Fibroblast of skin of right quadriceps (primary cell): ENCODE results near the gene SLCO2A1.

Experiments
- DNase-seq: peaks from one replicate; pipeline ENCODE4 v3.0.0-alpha.2; 2013

SLCO2A1 gene

DNA sequence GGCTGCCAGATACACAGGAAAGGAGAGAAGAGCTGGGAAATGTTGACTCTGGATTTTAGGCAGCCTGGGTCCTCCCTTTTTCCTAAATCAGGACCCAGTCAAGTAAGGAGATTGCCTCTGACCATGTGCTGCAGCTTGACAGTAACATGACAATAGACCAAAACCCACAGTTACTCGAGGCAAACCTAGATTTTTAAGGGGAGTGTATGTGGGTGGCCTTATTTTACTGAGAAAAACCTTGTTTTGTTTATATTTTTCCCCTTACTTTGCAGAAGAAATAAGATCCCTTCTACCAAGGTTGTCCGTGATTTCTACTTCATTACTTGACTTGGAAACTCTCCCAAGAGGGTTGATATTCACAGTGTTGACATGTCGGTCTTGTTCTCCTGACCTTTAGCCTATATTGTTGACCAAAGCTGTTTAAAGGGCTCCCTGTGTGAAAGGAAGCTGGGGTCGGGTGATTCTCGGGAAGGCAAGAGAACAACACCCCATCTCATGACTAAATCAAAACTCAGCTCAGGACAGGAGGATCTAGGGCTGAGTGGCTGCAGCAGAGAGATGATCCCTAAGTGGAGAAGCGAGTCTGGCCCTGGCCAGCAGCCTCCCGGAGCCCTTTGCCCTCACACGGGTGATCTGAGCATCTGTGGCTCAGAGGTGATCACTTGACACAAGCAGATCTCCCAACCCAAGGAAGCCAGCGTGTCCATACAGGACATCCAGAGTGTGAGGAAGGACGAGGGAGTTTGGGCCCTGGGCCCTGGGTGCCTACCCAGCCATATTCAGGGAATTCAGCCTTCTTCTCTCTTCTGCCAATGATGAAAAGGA lies 31.0 kb upstream of the SLCO2A1 start:
- no peak for DNase-seq

- DNase-seq, result peak; percentile 29
These were observed 30.2 kb upstream of the SLCO2A1 start for GRCh38 chr3:134059671-134060560.

DNA sequence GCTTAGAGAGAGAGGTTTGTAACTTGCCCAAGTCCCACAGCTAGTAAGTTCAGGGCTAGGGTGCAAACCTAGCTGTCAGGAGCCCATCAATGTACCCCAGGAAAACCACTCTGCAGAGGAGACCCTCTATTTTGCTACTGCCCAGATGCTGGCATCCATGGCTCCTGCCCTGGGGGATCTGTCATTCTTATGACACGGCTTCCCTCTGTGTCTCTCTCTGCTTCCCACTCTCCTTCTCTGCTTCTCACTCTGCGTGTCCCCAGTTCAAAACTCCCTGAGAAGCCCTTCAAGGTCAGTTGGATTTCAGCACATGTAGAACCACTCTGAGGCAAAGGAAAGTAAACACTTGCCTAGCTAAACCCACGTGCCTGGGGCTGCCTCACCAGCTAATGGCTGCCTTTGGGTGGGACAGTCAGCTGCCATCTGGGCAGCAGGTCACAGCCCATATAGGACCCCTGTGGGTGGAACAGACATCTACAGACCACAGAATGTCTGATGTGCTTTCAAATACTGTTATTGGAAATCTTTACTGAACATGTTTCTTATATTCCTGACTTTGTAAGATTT lies 29.4 kb upstream of the SLCO2A1 start:
- DNase-seq, result no peak

DNA sequence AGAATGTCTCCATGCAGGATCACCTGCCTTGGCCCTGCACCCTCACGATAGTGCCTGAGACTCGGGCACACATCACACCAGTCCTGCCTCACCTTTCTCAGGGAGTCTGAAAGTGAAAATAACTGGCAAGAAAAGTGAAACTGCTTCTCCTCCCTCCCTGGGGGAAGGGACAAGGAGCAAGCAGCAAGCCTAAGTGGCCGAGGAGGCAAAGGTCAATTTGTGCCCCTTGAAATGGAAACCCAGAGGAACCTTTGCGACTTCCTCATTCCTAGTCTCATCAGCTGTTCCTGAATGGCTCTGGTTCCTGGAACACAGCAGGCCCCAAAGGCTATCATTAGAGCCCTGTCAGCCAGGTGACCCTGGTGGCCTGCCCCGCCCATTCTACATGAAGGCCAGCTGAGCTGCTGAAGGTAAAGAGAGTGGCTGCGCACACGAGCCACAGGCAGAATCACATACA lies 28.0 kb upstream of the SLCO2A1 start:
- no peak for DNase-seq

- peak; percentile 33 for DNase-seq
These were observed 27.4 kb upstream of the SLCO2A1 start for GRCh38 chr3:134057006-134057653.

GRCh38 chr3:134056464-134056891 lies 26.8 kb upstream of the SLCO2A1 start:
- DNase-seq, result no peak

DNA sequence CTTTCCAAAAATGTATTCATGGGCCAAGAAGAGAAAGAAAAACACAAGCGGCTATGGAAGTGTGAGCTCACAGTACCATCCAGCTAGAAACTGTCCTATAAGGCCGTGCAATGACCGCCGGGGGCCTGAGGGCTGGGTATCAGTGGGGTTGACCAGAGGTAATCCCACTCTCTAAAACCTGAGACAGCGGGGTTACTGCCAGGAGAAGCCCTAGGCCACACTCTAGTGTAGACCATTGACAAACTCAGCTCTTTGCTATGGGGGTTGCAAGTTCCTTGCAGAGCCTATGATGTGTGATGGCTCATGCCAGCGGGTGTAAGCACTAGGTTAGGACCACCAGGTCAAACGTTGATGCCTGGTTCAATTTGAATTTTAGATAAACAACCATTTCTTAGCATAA lies 25.9 kb upstream of the SLCO2A1 start:
- DNase-seq, result no peak

- DNase-seq, result no peak
These were observed 25.2 kb upstream of the SLCO2A1 start for GRCh38 chr3:134054881-134055280.

GRCh38 chr3:134054231-134054630 lies 24.5 kb upstream of the SLCO2A1 start:
- no peak for DNase-seq

DNA sequence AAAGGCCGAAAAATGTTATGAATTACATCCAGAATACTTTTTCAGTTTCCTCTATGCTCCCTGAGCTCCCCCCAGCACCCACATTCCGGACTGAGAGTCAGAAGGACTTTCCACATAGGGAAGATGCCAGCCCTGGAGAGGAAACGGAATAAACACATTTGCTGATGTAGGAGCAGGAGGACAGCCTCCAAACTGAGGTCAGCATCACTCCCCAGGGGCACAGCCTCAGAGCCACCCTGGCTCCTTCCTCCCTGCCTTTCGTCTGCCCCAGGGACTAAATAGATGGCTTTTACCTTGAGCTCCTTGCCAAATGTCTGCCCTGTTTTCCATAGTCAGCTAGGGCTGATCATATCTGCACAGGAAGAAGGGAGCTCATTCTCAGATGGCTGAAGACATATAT lies 22.6 kb upstream of the SLCO2A1 start:
- no peak for DNase-seq

GRCh38 chr3:134049676-134050075 lies 20.0 kb upstream of the SLCO2A1 start:
- no peak for DNase-seq

DNA sequence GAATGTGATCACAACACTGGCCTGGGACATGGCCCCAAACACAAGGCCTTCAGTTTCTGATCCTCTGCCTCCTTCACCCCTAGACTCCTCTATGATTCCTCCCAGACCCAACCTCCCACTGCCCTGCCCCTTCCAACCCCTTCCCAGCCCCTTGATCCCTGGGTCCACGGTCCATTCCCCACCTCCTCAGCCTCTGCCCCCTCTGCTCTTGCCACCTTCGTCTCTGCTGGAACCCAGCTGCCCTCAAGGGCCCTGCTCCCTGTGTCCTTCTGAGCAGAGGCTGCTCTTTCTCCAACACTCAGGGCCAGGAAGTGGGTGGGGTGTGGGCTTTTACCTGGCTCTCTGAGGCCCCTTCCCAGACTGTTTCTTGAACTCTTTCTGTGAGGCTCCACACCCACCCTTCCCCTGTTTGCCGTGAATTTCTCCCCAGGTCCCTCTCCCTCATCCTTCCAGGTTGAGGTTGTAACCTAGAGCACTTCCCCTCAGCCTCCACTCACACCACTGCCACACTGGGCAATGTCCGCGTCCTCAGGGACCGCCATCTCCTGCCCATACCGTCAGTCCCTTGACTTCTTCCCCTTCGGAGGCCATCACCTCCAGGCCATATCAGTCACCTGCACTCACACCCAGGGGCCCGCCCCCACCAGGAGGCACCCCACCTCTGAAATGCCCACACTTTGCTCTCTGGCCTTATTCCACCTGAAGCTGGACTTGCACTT lies 18.7 kb upstream of the SLCO2A1 start:
- DNase-seq, result no peak

- no peak for DNase-seq
These were observed 14.7 kb upstream of the SLCO2A1 start for GRCh38 chr3:134044459-134044858.

- no peak for DNase-seq
These were observed 10.3 kb upstream of the SLCO2A1 start for GRCh38 chr3:134040066-134040465.

GRCh38 chr3:134039161-134039862 lies 9.6 kb upstream of the SLCO2A1 start:
- DNase-seq, result no peak

DNA sequence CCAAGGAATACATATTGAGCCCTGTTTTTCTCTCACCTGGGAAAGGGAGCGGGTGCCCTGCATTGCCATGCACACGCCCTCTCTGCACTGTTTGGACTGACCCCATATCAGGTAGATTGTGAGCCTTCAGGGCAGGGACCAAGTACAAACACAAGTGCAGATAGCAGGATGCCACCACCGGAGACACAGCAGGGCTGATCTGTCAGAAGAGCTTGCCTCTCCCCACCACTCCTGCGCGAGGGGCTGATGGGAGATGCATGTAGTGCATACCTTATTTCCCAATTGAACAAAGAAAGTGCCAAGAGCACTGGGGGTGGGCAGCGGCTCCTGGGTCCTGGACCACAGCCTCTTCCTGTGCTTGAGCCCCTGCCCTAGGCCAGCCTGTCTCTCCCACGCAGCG lies 9.0 kb upstream of the SLCO2A1 start:
- no peak for DNase-seq

DNA sequence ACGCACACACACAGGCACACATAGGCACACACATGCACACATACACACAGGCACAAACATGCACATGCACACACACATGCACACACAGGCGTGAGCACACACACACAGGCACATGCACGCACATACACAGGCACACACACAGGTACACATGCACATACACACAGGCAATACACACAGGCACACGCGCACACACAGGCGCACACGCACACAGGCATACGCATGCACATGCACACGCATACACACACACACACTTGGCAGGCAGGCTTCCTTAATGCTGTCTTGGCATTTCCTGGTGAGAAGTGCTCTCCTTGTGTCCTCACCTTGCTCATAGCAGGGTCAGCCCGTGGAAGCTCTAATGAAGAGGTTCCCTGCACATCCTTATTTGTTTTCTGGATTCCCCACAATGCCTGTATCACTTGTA lies 8.4 kb upstream of the SLCO2A1 start:
- no peak for DNase-seq

DNA sequence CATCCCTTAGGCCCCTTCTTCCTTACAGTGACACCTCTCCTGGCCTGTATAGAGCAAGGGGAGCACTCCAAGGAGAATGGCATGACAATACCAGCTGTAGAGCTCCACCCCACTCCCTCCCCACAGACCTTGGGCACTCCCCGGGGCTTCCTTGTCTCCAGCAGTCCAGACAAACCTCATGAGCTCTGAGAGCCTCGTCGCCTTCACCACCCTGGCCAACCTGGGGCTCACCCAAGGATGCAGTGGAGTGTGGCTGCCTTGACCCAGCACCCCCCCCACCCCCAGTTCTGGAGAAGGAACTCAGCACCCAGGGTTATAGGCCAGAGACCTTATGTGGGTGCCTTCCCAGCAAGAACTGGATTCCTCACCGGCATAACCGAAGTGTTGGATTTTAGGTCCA lies 7.4 kb upstream of the SLCO2A1 start:
- no peak for DNase-seq

DNA sequence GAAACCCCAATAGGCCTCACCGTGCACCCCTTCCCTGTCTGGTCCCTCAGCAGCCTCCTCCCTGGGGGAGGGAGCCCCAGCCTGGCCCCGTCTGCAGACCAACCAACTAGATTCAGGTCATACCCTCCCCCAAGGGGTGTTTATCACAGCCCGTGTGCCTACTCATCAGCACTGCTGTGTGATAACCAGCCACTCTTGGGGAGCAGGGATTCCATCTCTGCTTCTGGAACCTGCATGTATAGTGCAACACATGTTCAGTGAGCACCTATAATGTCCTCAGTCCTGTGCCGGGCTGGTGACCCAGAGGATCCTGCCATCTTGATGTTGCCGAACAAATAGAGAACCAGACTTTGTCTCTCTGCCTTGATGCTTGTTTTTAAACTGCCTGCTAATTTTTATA lies 6.6 kb upstream of the SLCO2A1 start:
- no peak for DNase-seq

DNA sequence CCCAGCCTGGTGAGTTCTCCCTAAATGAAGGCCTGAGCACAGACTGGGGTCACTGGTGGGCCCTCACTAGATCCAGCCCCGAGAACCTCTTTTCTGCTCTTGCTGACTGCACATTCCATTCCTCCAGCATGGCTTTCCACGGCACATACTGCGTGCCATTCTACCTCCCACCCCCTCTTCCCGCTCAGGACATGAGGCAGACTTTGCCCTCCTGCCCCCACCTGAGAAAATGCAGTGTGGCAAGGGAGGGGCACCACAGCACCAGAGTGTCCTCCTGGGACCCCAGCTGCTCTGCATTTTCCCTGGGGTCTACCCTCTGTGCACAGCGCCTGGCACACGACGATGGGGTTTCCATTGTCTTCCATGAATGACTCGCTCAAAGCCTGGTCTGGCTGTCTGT lies 6.1 kb upstream of the SLCO2A1 start:
- no peak for DNase-seq

- peak; percentile 69 for DNase-seq
These were observed 4.5 kb upstream of the SLCO2A1 start for GRCh38 chr3:134034005-134034785.
